ENCODE measurements around the gene ACAA2.

Gene ACAA2

DNA sequence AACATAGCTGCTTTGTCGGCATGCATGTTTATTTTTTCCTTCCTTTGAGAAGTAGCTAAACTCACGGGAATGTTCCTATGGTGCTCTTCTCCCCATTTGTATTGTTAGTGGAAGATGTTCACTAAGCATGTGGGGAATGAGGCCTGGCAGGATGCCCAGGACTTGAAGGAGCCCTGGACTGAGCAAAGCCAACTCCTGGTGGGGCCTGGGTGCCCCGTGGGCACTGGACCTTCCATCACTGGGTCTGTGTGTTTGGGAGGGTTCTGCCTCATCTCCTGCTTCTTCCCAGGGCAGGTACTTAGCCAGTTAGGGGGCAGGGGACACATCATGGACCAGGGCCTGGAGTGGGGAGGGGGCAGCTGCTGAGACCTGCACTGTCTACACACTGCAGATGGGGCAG lies 49.3 kb downstream of the ACAA2 start:
- DNase-seq = no peak

DNA sequence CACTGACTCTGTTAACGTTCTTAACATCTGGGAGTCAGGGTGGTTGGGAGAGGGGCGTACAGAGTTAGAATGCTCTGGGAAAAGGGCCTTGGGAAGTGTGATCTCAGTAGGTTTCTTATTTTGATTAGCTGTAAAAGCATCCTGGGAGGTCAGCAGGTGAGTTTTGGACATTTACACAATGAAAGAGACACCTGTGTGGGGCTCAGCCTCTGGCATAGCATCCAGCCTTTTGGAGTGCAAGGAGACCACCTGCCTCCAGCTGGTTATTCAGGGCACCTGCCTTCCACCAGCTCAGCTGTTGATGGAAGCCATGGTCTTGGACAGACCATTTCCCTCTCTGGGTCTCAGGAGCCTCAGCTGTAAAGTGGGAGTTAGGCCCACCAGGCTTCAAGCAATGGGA lies 49.7 kb downstream of the ACAA2 start:
- DNase-seq = no peak

DNA sequence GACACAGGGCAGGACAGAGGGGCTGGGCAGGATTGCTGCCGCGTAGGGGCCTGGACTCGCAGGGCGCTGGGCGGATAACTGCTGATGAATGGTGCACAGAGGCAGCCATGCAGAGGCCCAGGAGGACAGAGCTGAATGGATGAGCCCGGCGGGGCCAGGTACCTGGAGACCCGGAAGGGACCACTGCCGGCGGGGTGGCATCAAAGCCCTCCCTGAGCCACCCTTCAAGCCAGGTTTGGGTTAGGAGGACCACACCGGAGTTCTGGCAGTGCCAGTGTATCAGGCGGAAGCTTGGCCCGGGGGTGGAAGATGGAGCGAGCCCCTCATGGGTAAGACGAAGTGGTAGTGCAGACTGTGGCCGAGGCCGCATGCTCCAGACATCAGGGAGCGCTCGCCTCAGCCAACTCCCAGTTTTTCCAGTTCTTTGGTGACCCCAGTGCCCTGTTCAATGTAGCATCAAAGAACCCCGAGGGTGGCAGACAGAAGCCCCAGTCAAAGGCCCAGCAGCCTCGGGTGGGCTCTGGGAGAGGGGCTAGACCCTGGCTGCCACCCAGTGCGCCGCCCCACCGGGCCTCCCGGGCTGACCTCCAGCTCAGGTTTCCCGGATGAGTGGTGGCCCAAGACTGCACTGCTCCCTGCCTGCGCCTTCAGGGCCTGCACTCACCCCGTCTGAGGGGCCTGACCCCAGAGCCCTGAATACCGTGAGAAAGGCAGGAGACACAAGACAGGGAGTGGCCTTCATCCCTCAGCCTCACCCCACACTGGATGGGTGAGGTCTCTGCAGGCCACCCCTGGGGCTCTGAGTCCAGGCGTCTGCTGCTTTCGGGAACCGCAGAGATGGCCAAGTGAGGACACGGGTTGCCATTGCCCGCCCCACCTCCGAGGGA lies 50.9 kb downstream of the ACAA2 start:
- DNase-seq = no peak

DNA sequence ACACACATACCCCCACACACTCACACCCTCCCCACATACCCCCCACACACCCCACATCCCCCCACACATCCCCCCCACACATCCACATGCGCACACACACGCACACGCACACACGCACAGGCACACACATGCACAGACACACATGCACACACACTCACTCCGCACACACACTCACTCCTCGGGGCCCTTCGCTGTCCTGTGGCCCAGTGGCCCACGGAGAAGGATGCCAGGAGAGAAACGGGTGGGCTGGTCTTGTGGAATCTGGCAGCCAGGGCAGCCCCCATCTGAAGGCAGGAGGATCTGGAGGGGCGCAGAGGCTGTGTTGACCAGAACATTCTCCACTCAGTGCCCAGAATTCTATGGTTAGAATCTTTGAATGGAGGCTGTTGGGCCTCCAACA lies 51.6 kb downstream of the ACAA2 start:
- DNase-seq = no peak

DNA sequence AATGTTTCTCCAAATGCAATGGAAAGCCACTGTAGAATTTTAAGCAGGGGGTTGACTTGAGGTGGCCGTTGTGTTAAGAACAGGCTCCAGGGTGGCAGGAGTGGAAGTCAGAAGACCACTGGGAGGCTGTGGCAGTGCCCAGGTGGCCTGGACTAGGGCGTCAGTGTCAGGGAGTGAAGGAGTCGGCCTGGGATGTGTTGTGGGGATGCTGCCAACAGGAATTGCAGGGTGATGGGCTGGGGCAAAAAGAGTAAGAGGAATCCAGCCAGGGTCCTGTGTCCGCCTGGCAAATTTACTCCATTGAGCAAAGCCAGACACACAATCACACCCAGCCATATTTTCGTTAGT lies 55.1 kb downstream of the ACAA2 start:
- DNase-seq = no peak

DNA sequence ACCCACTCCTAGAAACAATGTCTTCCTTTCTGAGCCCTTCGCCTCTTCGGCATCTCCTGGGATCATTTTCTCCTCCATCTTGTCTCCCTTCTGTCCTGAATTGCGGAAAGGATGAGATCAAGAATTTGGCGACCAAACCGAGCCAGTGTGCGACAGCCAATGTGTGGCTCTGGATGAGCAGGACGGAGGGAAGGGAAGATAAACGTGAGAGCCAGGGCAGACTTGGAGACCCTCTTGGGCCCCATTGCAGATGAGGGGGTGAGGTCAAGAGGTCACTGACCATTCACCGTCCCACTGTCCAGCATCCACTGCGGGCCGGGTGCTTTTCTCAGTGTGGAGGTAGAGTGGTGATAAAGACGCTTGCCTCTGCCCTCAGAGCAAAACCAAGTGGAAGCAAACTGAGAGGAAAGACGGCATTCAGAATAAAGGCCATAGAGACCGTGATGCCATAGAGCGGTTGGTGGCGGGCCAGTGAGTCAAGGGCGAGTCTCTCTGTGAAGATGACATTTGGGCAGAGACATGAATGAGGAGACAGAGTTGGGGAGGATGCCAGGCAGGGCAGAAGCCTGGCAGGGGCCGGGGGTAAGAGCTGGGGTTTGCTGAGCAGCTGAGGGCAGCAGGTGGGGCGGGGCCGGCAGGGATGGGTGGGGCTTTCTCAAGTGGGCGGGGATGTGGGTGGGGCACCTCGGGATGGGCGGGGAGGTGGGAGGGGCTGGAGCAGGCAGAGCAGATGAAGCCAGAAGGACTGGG lies 55.6 kb downstream of the ACAA2 start:
- no peak for DNase-seq

DNA sequence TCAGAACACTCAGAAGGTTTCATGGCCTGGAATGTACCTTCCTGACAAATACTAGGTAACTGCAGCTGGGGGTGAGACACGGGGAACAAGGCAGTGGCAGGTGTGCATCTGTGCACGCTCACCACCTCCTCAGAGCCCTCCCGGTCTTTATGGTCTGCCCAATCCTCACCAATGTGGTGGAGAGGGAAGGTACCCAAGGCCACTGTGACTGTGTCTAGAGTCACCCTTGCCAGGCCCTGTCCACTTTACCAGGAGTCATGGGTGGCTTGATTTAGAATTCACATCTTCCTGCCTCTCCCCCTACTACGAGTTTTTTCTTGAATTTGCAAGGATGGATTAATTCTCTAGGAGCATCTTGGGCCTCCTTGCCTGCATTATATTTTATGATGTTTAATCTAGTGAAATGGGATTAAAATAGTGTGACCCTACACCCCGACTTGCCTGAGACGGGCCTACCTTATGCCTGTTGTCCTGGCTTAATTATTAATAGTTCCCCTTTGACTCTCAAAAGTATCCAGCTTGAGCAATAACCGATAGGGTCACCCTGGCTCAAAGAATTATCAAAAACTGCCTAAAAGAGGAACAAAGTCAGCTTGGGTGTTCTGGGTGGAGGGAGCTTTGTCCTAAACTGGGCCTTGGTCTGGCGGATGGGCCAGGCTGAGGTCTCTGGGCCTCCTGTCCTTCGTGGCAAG lies 56.5 kb downstream of the ACAA2 start:
- DNase-seq = no peak

DNA sequence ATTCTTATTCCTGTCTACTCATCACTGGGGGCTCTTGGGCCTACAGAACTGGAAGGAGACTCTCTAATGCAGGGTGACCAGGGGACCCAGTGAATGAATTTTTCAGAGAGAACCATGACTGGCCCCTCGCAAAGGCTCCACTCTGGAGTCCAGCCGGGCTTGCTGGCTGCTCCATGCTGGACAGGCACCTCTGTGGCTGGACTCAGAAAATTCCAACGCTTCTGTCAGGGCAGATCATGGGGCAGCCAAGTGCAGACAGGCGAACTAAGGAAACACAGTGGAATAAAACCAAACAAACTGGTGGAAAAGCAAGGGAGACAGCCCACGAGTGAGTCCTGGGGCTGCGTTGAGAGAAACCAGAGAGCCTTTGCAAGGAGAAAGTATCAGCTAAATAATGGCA lies 57.2 kb downstream of the ACAA2 start:
- no peak for DNase-seq

DNA sequence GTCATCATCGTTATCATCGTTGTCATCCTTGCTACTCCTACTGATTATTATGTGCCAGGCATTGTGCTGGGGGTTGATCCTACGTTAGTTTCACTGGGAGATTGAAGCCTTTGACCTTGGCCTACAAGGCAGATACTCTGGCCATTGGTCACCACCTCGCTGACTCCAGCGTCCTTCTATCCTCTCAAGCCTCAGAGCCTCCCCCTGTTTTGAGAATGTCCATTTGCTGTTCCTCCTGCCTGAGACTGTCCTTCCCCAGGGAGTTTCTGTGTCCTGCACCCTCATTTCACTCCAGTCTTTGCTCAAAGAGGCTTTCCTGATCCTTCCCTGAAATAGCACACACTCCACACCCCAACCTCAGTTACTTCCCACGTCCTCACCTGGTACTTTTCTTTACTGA lies 57.8 kb downstream of the ACAA2 start:
- DNase-seq = no peak

DNA sequence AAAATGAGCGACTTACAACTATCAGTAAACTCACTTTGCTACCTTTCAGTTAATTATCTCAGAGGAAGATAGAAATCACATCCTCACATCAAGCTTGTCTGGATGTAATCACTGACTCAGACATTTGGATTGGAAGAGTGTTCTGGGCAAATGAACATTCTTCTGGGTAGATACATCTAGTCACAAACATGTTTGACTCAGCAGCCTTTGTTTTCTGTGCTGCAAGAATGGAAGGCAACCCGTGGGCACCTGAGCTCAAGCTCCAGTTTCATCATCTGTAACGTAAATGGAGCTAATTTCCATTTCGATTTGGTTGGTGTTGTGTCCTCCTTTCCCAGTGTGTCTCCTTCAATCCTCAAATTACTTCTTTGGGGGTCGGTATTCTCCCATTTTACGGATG lies 58.5 kb downstream of the ACAA2 start:
- DNase-seq = no peak

DNA sequence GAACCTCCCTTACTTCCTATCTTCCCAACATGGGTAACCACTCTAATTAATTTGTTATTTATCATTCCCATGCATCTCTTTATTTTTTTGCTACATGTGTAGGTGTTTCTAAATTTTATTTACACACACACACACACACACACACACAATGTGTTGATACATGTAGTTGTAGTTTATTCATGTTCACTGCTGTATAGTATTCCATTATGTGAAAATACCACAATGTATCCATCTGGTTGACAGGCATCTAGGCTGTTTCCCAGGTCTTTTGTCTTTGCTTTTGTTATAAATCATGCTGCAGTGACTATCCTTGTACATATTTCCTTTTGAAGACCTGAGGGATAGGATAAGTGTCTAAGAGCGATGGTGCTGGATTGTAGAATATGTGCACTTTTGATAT lies 59.7 kb downstream of the ACAA2 start:
- no peak for DNase-seq

DNA sequence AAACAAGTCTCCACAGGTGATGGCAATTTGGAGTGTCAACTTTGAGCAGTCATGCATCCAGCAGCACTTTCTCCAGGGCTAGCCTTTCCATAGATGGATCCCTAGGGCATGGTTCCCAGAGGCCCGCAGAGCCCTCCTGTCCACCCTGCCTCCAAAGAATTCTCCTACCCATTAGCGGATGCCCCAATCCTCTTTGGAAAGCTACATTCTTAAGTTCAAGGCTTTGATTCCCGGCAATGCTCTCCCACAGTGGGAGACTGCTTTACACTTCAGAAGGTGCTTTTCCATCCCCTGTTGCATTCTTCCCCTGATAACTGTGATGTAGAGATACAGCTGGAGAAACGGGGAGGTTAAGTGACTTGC lies 61.3 kb downstream of the ACAA2 start:
- DNase-seq = no peak

DNA sequence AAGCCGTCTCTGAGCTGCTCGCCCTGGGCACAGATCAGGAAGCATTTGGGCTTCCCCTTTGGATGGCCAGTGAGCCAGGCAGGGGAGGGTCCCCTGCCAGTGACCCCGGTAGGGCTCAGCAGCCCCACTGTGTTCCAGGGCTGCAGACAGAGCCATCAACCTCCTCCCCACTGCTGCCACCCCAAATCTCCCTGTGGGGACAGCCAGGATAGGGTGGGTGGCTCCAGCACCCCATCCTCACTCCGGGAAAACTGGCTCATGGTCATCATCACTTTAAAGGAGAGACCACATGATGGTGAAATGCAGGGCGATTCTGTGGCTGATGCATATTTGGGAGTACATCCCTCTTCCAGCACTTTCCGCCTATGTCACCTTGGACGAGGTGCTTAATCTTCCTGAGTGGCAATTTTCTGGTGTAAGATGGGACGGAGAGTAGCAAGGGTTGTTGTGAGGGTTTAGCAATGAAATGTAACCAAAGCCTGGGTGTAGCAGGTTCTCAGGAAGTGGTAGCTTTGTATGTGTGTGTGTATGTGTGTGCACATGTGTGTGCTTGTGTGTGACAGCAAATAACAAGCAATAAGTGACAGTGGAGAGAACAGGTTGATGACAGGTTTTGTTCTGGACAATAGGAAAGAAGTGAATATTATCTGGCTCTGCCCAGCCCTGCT lies 61.8 kb downstream of the ACAA2 start:
- DNase-seq = no peak

DNA sequence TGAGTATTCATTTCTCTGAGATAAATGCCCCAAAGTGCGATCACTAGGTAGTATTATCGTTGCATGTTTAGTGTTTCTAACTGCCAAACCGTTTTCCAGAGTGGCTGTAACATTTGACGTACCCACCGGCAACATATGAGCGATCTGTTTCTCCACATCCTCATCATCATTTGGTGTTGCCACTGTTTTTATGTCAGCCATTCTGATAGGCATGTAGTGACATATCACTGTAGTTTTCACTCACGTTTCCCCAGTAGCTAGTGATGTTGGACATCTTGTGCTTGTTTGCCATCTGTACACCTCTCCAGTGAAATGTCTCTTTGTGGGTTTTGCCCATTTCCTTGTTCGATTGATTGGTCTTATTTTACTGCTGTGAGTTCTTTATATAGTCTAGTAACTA lies 63.8 kb downstream of the ACAA2 start:
- DNase-seq = no peak

DNA sequence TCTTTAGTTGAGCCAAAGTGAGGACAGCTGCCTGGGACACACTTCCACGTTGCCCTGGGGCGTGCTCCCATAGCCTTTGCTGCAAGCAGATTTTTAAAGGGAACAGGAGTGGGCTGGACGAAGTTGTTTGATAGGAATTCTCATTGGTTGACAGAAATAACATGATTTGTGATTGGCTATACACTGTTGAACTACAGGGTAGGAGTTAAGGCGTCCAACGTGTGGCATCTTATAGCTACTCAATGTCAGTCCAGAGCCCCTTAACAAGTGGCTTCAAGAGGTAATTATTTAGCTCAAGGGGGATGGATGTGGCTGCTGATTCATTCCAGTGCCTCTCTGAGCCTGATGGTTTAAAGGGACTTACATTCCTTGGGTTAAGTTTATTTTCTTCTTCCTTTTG lies 65.5 kb downstream of the ACAA2 start:
- no peak for DNase-seq

DNA sequence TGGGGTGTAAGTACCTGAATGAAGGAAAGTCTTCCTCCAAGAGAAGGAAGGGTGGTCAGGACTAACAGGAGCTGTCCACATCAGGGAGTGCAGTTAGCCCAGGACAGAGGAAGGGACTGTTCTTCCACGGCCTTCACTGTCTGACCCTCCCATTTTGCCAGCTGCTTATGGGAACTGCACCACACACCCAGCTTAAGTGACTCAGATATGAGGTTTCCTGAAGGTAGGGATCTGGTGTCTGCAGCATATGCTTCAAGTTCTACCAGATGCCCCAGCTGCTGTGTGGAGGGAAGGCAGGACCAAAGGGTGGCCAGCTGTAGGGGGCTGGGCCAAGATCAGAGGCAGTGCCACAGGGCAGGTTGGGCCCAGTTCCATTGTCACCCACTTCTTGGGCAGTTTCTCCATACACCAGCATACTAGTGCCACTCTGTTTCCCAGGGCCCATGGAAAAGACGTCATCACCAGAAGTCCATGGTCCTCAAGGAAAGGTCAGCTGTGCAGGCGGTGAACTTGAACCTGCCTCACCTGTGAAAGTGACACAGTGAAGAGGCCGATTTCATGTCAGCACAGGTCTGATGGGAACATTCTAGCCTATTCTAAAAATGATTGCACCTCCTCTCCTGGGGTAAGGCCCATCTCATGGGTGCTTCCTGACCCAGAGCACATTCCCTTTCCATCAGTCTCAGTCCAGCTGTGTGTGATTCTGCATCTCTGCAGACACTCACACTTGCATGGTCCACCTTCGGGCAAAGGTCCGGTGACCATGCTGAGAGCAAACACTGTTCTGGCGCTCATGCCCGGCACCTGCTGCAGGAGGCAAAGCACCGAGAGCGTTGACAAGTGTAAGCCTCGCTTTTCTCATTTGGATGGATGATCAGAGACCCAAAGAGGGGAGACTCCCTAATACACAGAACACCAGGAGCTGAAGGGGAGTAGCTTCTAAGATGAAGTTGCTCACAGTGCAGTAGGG lies 68.0 kb downstream of the ACAA2 start:
- no peak for DNase-seq

DNA sequence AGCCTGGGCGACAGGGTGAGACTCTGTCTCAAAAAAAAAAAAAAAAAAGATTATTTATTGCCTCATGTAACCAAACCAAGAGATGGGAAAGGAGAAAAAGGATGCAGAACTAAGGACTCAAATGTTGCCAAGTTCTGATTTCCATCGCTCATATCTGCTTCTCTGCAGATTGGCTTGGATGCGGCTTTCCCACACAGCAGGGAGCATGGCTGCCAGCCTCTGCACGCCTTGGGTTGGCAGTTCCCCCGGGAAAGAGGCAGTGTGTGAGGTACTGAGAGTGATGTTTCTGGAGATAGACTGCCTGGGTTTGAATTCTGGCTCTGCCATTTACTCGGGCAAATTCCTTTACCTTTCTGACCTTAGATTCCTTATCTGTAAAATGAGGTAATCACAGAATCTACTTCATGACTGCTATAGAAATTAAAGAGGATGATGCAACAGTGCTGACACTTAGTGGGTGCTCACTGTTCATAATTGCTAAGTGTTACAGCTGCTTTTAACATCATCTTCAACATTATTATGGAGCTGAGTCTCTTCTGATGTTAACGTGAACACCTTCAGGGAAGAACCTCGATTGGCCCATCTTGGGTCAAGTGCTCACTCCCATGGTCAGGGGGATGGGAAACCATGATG lies 68.8 kb downstream of the ACAA2 start:
- DNase-seq = no peak

DNA sequence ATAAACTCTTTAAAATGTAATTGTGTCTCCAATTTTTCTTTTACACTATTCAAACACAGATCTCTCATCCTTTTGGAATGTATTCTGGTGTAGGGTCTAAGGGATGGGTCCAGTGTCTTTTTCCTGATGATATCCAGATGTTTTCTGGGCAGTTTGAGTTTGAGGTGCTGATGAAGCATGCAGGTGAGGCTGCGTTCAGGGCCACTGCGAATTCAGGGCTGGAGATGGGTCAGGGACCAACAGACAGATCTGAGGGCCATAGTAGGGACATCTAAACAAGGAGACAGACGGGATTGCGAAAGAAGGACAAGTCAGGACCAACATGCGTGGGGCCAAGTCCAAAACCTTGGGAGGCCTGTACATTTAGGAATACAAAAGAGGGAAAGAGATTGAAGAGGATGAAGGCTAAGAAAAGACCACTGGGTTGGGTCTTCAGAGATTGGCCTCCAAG lies 70.2 kb downstream of the ACAA2 start:
- no peak for DNase-seq

DNA sequence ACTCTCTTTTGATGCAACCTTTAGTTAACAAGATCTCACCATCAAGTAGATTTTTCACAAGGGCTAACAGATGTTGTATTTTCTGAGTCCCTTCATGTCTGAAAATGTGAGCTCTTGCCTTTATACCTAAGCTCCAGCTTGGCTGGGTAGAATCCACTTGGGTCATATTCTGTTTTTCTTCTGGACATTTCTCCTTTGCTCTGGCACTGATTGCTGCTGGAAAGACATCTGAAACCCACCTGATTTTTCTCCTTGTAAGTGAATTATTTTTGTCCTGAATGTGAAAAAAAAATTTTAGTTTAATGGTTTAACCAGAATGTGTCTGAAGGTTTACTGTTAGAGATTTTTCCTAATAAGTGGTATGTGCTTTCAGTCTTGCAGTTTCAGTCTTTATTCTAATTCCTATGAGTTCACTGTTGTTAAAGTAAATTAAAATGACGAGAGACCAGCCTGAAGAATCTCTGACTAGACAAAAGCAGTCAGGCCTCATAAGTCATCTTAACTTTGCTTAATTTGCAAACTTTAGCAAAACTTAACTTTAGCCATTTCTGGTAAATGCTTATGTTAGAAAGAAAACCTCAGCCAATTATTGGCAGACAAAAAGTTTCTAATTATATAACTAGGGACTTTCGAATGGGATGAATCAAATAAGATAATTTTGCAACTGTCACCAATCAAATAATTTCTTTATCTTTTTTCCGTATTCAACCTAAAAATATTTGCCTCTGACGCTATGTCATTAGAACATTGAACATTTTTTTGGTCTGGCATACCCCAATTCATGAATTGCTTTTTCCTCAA lies 70.8 kb downstream of the ACAA2 start:
- DNase-seq = no peak

DNA sequence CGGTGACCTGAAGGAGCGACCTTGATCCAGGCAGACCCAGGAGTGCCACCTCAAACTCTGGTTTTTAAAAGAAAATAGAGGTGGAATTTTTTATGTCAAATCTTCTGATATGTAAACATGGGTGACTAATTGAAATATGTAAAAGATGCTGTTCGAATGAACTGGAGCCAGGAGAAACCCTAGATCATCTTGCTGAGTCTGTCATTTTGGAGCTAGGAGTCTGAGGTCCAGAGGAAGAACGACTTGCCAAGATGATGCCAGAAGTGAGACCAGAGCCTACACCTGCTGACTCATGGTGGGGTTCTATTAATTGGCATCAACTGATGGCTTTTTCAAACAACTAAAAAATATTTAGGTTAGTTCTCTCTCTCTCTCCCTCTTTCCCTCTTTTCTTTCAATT lies 74.1 kb downstream of the ACAA2 start:
- no peak for DNase-seq

DNA sequence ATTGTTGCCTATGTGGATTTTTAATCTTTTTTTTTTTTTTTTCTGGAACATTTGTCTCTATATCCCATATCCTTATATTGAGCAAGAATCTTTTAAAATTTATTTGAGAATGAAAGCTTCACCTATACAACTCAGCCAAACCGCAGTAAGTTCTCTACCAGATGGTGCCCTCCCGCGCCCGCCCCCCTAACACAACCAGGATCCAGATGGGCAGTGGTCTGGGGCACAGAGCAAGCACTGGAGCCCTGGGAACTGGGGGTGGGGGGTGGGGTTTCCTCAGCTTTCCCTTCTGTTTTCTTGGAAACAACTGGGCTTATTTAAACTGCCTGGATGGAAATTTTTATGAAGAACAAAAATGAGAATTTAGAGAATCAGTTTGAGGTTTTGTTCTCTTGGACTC lies 74.6 kb downstream of the ACAA2 start:
- DNase-seq = no peak
